HEK293T (cell line): ENCODE results near the gene C11orf68.

Experiments used
- CTCF ChIA-PET: fragments of 350-600 bp; formaldehyde crosslinking; extraction: SDS; loops from one replicate; lab custom pipeline; 2021; ENCODE audit warnings: antibody characterized with exemption, inconsistent platforms; lab: Yijun Ruan, JAX
- POLR2A ChIA-PET: fragments of 350-600 bp; formaldehyde crosslinking; extraction: SDS; loops from one replicate; lab custom pipeline; 2020; ENCODE audit warnings: antibody characterized with exemption, inconsistent platforms; lab: Yijun Ruan, JAX
- DNase-seq: peaks from one replicate; pipeline ENCODE4 v3.0.0; 2012; ENCODE audit warnings: mixed read lengths; ENCODE audit errors: extremely low spot score
- ARNT ChIP-seq: fragments of 450-650 bp; IDR thresholded peaks from 2 replicates; pipeline ENCODE4 v1.6.1; 2017; ENCODE audit warnings: mild to moderate bottlenecking
- BHLHE40 ChIP-seq: fragments of 450-650 bp; IDR thresholded peaks from 2 replicates; pipeline ENCODE4 v1.6.1; 2016; ENCODE audit warnings: mild to moderate bottlenecking, moderate library complexity, borderline replicate concordance
- CTBP1 ChIP-seq: fragments of 450-650 bp; IDR thresholded peaks from 2 replicates; pipeline ENCODE4 v1.6.1; 2016; ENCODE audit warnings: borderline replicate concordance
- ELF4 ChIP-seq: fragments of 450-650 bp; IDR thresholded peaks from 2 replicates; pipeline ENCODE4 v1.6.1; 2017; ENCODE audit warnings: antibody characterized with exemption
- FOXA1 ChIP-seq: fragments of 450-650 bp; IDR thresholded peaks from 2 replicates; pipeline ENCODE4 v1.6.1; 2016; ENCODE audit warnings: mild to moderate bottlenecking
- FOXK2 ChIP-seq: fragments of 450-650 bp; IDR thresholded peaks from 2 replicates; pipeline ENCODE4 v1.6.1; 2016; ENCODE audit warnings: mild to moderate bottlenecking
- FOXM1 ChIP-seq: fragments of 450-650 bp; IDR thresholded peaks from 2 replicates; pipeline ENCODE4 v1.6.1; 2017; ENCODE audit warnings: mild to moderate bottlenecking, borderline replicate concordance
- HDGF ChIP-seq: fragments of 450-650 bp; IDR thresholded peaks from 2 replicates; pipeline ENCODE4 v1.6.1; 2017; ENCODE audit warnings: antibody characterized with exemption, borderline replicate concordance
- L3MBTL2 ChIP-seq: fragments of 450-650 bp; conservative IDR thresholded peaks from 2 replicates; pipeline ENCODE4 v1.6.1; 2016; ENCODE audit warnings: mild to moderate bottlenecking
- LEF1 ChIP-seq: fragments of 450-650 bp; IDR thresholded peaks from 2 replicates; pipeline ENCODE4 v1.6.1; 2017; ENCODE audit warnings: mild to moderate bottlenecking, borderline replicate concordance
- NFRKB ChIP-seq: fragments of 450-650 bp; IDR thresholded peaks from 2 replicates; pipeline ENCODE4 v1.6.1; 2016; ENCODE audit warnings: mild to moderate bottlenecking, moderate library complexity
- SP1 ChIP-seq: fragments of 450-650 bp; IDR thresholded peaks from 2 replicates; pipeline ENCODE4 v1.6.1; 2017
- SUZ12 ChIP-seq: fragments of 450-650 bp; IDR thresholded peaks from 2 replicates; pipeline ENCODE4 v1.6.1; 2016; ENCODE audit warnings: mild to moderate bottlenecking
- TARDBP ChIP-seq: fragments of 450-650 bp; IDR thresholded peaks from 2 replicates; pipeline ENCODE4 v1.6.1; 2016
- ZNF384 ChIP-seq: fragments of 450-650 bp; IDR thresholded peaks from 2 replicates; pipeline ENCODE4 v1.6.1; 2016
- TF ChIP-seq, protein P1 (sequence below): fragments of 450-650 bp; IDR thresholded peaks from 2 replicates; pipeline ENCODE4 v1.6.1; 2016

The C11orf68 gene

DNA sequence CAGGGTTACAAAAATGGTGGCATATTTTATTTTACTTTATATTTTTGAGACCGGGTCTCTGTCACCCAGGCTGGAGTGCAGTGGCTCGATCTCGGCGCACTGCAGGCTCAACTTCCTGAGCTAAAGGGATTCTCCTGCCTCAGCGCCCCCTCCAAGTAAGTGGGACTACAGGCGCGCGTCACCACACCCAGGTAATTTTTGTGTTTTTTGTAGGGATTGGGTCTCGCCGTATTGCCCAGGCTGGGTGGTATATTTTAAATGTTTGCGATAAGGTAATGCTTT lies 18.0 kb downstream of the C11orf68 start:
- no peak for DNase-seq
- POLR2A ChIA-PET = interaction anchor here (1.0 to 5.8 kb wide), 3 partner anchors 10 to 43 kb away, joined by 3 to 72 read pairs (median 4); partner anchors contain the start of genes CCDC85B, CFL1 and FIBP
- CTCF ChIA-PET = interaction anchor here (0.6 to 6.6 kb wide), 2 partner anchors 11 to 31 kb away, joined by 3 to 36 read pairs; partner anchors contain the start of genes CCDC85B and FIBP
- TF ChIP-seq SP1 (no peak), BHLHE40 (no peak), L3MBTL2 (no peak), ELF4 (no peak), HDGF (no peak), FOXA1 (no peak), LEF1 (no peak), FOXK2 (no peak), SUZ12 (no peak), TARDBP (no peak), ZNF384 (no peak), FOXM1 (no peak), CTBP1 (no peak), NFRKB (no peak), ARNT (no peak)
- TF ChIP-seq, protein P1, sequence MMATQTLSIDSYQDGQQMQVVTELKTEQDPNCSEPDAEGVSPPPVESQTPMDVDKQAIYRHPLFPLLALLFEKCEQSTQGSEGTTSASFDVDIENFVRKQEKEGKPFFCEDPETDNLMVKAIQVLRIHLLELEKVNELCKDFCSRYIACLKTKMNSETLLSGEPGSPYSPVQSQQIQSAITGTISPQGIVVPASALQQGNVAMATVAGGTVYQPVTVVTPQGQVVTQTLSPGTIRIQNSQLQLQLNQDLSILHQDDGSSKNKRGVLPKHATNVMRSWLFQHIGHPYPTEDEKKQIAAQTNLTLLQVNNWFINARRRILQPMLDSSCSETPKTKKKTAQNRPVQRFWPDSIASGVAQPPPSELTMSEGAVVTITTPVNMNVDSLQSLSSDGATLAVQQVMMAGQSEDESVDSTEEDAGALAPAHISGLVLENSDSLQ = no peak

DNA sequence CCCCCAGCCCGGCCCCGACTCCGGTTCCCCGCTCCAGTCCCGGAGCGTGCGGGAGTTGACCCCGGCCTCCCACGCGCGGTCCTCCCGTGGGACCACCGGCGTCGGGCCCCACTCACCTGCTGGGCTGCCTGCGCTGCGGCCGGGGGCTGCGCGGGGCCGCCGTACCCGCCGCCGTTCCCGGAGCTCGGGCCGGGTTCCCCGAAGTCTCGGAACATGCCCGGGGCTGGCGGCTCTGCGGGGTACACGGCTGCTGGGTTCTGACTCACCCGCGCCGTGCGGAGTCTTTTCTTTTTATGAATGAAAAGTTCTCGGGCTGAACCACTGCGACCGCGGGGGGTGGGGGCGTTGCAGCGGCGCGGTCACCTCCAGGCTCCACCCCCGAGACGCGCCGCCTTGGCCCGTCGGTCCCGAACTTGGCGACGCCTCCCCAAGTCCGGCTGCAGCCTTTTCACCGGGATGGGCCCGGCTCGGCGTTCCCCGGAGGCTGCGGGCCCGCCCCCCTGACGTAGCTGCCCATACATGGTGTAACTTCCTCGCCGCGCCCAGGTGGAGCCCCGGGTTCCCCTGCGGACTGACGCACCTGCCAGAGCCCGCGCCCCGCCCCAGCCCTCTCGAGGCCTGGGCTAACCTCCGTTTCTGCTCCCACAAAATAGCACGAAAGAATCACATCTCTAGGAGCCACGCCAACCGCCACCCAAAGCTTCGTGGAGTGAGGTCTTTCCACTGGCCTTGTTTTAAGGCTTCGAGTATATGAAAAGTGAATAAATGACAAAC lies 18.6 kb downstream of the C11orf68 start, which contains the start of gene FOSL1:
FOSL1 (minus strand) TSS at position 264 of the 774 bp plus-strand sequence; CDS start at position 215, 49 bp downstream.
- TF ChIP-seq SP1 (no peak), ZNF384 (no peak), NFRKB (no peak), L3MBTL2 (no peak), LEF1 (no peak), SUZ12 (no peak), BHLHE40 (no peak), FOXK2 (no peak), ARNT (no peak), TARDBP (no peak), FOXA1 (no peak), CTBP1 (no peak), FOXM1 (no peak), ELF4 (no peak), HDGF (no peak)
- TF ChIP-seq, protein P1 = no peak
- ChIA-PET CTCF (interaction anchor here (0.6 to 6.6 kb wide), 2 partner anchors 10 to 32 kb away, joined by 3 to 36 read pairs; partner anchors contain the start of genes CCDC85B and FIBP), POLR2A (interaction anchor here (1.0 to 5.8 kb wide), 2 partner anchors 10 to 42 kb away, joined by 3 to 72 read pairs; partner anchors contain the start of genes CCDC85B, CFL1 and FIBP)
- peak; percentile 72 for DNase-seq

DNA sequence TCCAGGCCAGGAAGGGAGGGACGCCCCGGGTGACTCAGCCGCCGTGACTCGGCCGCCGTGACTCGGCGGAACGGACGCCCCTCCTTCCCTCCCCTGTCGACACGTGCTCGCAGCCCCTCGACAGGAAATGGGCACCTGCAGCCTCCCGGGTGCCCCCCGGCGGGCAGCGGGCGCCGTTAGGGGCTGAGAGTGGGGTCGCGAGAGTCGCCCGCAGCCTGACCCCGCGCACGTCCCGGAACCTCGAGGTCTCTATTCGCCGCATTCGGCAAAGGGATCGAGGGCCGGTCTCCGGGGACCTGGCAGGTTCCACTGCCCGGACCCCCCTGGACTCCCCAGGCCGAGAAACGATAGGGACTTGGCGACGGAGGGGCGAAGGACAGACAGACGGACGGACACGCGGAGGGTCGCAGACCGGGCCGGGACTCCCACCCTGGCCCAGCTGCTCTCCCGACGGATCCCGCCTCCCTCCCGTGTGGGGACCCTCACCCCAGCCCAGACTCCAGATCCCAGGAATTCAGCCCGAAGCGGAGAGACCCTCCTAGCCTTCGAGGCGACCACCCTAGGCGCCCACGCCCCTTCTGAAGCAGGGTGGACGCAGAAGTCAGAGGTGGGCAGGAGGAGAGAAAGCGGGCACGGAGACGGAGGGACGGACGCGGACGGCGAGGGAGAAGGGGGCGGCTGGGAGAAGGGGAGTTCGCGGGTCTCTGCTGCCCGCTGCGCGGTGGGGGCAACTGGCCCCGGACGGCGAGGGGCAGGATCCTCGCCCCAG lies 19.3 kb downstream of the C11orf68 start:
- no peak for DNase-seq
- TF ChIP-seq L3MBTL2 = peak; percentile 62
- no peak for TF ChIP-seq FOXM1
- no peak for TF ChIP-seq FOXA1
- no peak for TF ChIP-seq SUZ12
- TF ChIP-seq BHLHE40 = no peak
- TF ChIP-seq, protein P1 = no peak
- TF ChIP-seq SP1 = no peak
- ChIA-PET CTCF (interaction anchor here (6.6 kb wide), 1 partner anchor 10 kb away, joined by 36 read pairs; the partner anchor contains the start of genes CCDC85B and FIBP), POLR2A (interaction anchor here (1.3 to 5.8 kb wide), 2 partner anchors 9 to 12 kb away, joined by 3 to 72 read pairs; partner anchors contain the start of genes CCDC85B and FIBP)

GRCh38 chr11:65898656-65899355 lies 20.1 kb downstream of the C11orf68 start:
- DNase-seq = no peak
- TF ChIP-seq L3MBTL2 (no peak), SUZ12 (no peak), FOXM1 (no peak), ARNT (no peak), CTBP1 (no peak), SP1 (no peak), ZNF384 (no peak), ELF4 (no peak), TARDBP (no peak), FOXA1 (no peak)
- TF ChIP-seq, protein P1 = no peak
- CTCF ChIA-PET = interaction anchor here (6.6 kb wide), 1 partner anchor 9 kb away, joined by 36 read pairs; the partner anchor contains the start of genes CCDC85B and FIBP
- POLR2A ChIA-PET = interaction anchor here (0.8 to 5.8 kb wide), 3 partner anchors 8 to 13 kb away, joined by 3 to 72 read pairs (median 4); partner anchors contain the start of genes CCDC85B and FIBP
